ENCODE results near the gene AK2.
"Not testable (repeated sequence)": the region's sequence is repeated elsewhere in the genome, so short reads cannot be mapped to it uniquely, and the experiment has no call there.

The AK2 gene

GRCh38 chr1:33029921-33030320, 6.8 kb downstream of the AK2 start:
- peaks cover 73% of the 10 kb centered on the region for H3K36me3 ChIP-seq (ENCODE audit: low read depth)
- H3K27me3 ChIP-seq (ENCODE audit: insufficient read depth, poor library complexity, severe bottlenecking) = no peaks in the 10 kb centered on the region
- no peaks in the 10 kb centered on the region for H3K9me3 ChIP-seq (ENCODE audit: severe bottlenecking)
- ATAC-seq (ENCODE audit: low read depth) (no peak), DNase-seq (ENCODE audit: low spot score) (no peak)
- no peak overlapping the region for H3K27ac ChIP-seq (ENCODE audit: poor library complexity, severe bottlenecking)
- no peak overlapping the region for H3K4me3 ChIP-seq (ENCODE audit: severe bottlenecking)
- peaks cover 10% of the 10 kb centered on the region for H3K4me1 ChIP-seq (ENCODE audit: insufficient read depth, poor library complexity, severe bottlenecking)
- TF ChIP-seq CTCF (IDR thresholded peaks at IDR 0.05; ENCODE audit: poor library complexity, severe bottlenecking) = no peak

- ATAC-seq (ENCODE audit: low read depth) (no peak), DNase-seq (ENCODE audit: low spot score) (no peak)
- H3K27ac ChIP-seq (ENCODE audit: poor library complexity, severe bottlenecking) = no peak overlapping the region
- H3K36me3 ChIP-seq (ENCODE audit: low read depth) = peaks cover 73% of the 10 kb centered on the region
- H3K4me3 ChIP-seq (ENCODE audit: severe bottlenecking) = no peak overlapping the region
- H3K27me3 ChIP-seq (ENCODE audit: insufficient read depth, poor library complexity, severe bottlenecking) = no peaks in the 10 kb centered on the region
- TF ChIP-seq CTCF (IDR thresholded peaks at IDR 0.05; ENCODE audit: poor library complexity, severe bottlenecking) = no peak
- H3K9me3 ChIP-seq (ENCODE audit: severe bottlenecking) = no peaks in the 10 kb centered on the region
- H3K4me1 ChIP-seq (ENCODE audit: insufficient read depth, poor library complexity, severe bottlenecking) = peaks cover 7% of the 10 kb centered on the region
These were observed 7.5 kb downstream of the AK2 start for GRCh38 chr1:33029209-33029608.

GRCh38 chr1:33025761-33026160, 10.9 kb downstream of the AK2 start:
- no peak for TF ChIP-seq CTCF (IDR thresholded peaks at IDR 0.05; ENCODE audit: poor library complexity, severe bottlenecking)
- Histone ChIP-seq H3K9me3 (ENCODE audit: severe bottlenecking) (no peaks in the 10 kb centered on the region), H3K27me3 (ENCODE audit: insufficient read depth, poor library complexity, severe bottlenecking) (no peaks in the 10 kb centered on the region), H3K4me1 (ENCODE audit: insufficient read depth, poor library complexity, severe bottlenecking) (no peaks in the 10 kb centered on the region), H3K4me3 (ENCODE audit: severe bottlenecking) (no peak overlapping the region), H3K36me3 (ENCODE audit: low read depth) (peaks cover 73% of the 10 kb centered on the region), H3K27ac (ENCODE audit: poor library complexity, severe bottlenecking) (no peak overlapping the region)
- ATAC-seq (ENCODE audit: low read depth) (no peak; the same call in 2 of the 3 replicates), DNase-seq (ENCODE audit: low spot score) (no peak)

- DNase-seq (ENCODE audit: low spot score) (no peak), ATAC-seq (ENCODE audit: low read depth) (no peak)
- no peak for TF ChIP-seq CTCF (IDR thresholded peaks at IDR 0.05; ENCODE audit: poor library complexity, severe bottlenecking)
- H3K4me1 ChIP-seq (ENCODE audit: insufficient read depth, poor library complexity, severe bottlenecking) = no peaks in the 10 kb centered on the region
- H3K27me3 ChIP-seq (ENCODE audit: insufficient read depth, poor library complexity, severe bottlenecking) = no peaks in the 10 kb centered on the region
- H3K9me3 ChIP-seq (ENCODE audit: severe bottlenecking) = no peaks in the 10 kb centered on the region
- H3K36me3 ChIP-seq (ENCODE audit: low read depth) = peaks cover 73% of the 10 kb centered on the region
- H3K27ac ChIP-seq (ENCODE audit: poor library complexity, severe bottlenecking) = no peak overlapping the region
- H3K4me3 ChIP-seq (ENCODE audit: severe bottlenecking) = no peak overlapping the region
These were observed 11.5 kb downstream of the AK2 start for GRCh38 chr1:33025180-33025569.

- H3K9me3 ChIP-seq (ENCODE audit: severe bottlenecking); H3K27me3 ChIP-seq (ENCODE audit: insufficient read depth, poor library complexity, severe bottlenecking); H3K4me3 ChIP-seq (ENCODE audit: severe bottlenecking); ATAC-seq (ENCODE audit: low read depth); DNase-seq (ENCODE audit: low spot score); H3K27ac ChIP-seq (ENCODE audit: poor library complexity, severe bottlenecking); H3K4me1 ChIP-seq (ENCODE audit: insufficient read depth, poor library complexity, severe bottlenecking): not testable (repeated sequence)
- peaks cover 73% of the 10 kb centered on the region for H3K36me3 ChIP-seq (ENCODE audit: low read depth)
These were observed 12.1 kb downstream of the AK2 start for GRCh38 chr1:33024430-33025179.
